HG03175 (cell line): ENCODE measurements around the gene GFRAL.
"Not testable (repeated sequence)": the region's sequence is repeated elsewhere in the genome, so short reads cannot be mapped to it uniquely, and the experiment has no call there.

Experiments used
- ATAC-seq: cut with Tn5 transposase; IDR thresholded peaks from one replicate; pipeline ENCODE4 v1.9.1; 2021; ENCODE audit warnings: mild to moderate bottlenecking, moderate library complexity; ENCODE audit not compliant: unreplicated experiment

The GFRAL gene, protein sequence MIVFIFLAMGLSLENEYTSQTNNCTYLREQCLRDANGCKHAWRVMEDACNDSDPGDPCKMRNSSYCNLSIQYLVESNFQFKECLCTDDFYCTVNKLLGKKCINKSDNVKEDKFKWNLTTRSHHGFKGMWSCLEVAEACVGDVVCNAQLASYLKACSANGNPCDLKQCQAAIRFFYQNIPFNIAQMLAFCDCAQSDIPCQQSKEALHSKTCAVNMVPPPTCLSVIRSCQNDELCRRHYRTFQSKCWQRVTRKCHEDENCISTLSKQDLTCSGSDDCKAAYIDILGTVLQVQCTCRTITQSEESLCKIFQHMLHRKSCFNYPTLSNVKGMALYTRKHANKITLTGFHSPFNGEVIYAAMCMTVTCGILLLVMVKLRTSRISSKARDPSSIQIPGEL

GRCh38 chr6:55327169-55327568, at the start of gene GFRAL:
GFRAL (plus strand) TSS chr6:55327469; CDS start chr6:55327555, 86 bp downstream.
- ATAC-seq, result no peak

DNA sequence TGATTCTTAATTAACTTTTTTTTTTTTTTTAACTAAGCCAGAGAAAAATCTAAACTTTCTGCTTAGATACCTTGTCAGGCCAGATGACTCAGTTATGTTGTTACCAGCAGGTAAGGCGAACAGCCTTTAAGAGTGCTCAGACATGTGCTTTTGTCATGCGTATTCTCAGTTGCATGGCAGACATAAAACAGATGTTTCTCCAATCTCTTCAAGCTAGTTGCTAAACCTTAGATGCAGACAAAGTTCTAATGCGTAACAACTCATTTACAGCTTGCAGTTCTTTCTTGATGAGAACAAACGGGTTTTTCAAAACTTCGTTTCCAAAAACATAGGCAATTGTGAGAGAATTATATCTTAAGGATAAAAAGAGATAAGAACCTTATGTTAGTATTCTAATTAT, 49.6 kb upstream of the GFRAL start:
- no peak for ATAC-seq

DNA sequence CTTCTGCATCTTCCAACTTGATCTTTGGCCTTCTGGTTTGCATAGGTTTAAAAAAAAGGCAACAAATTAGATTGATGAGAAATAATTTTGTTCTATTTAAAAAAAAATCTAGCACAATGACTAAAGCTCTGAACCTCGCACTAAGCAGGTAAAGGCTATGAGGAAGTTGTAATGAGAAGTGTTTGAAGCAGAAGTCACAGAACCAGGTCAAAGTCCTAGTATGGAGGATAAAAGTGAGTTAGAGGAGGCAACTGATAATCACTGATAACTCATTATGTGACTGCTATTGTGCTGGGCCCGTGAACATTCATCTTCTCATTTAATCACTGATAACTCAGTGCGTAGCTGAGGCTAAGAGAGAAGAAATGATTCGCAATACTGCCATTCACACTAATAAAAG, 46.1 kb upstream of the GFRAL start:
- ATAC-seq, result no peak

GRCh38 chr6:55282115-55282514, 45.2 kb upstream of the GFRAL start:
- no peak for ATAC-seq

- peak; percentile 53 for ATAC-seq
Measured at GRCh38 chr6:55286824-55287223, 40.4 kb upstream of the GFRAL start.

DNA sequence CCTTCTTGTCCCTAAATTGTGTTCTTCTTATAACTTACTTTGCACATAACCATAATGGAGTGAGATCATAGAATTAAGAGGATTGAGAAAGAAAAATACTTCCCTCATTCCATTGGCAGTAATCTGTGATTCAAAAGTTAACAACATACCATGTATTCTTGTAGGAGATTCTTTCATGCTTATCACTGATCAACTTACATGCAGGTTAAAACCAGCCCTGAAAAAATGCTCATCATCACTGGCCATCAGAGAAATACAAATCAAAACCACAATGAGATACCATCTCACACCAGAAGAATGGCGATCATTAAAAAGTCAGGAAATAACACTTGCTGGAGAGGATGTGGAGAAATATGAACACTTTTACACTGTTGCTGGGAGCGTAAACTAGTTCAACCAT, 36.5 kb upstream of the GFRAL start:
- no peak for ATAC-seq

DNA sequence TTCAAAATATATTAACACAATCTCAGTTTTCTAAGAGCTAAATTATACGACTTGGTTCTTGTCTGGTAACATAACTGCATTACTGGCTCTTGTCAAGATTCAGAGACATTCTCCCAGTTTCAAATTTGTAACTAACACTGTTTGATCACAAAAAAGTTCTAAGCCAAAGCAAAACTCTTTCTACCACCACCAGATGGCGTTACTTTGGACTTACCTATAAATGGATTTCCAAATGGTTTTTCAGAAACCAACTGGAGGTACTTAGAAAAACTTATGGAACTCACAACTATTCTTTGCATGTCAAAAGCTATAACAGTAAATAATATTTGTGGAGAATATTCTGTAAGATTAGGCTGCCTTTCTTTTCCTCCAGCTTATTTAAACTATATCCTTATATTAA, 34.2 kb upstream of the GFRAL start:
- ATAC-seq, result no peak

- ATAC-seq, result not testable (repeated sequence)
Measured at GRCh38 chr6:55297214-55297613, 30.1 kb upstream of the GFRAL start.

DNA sequence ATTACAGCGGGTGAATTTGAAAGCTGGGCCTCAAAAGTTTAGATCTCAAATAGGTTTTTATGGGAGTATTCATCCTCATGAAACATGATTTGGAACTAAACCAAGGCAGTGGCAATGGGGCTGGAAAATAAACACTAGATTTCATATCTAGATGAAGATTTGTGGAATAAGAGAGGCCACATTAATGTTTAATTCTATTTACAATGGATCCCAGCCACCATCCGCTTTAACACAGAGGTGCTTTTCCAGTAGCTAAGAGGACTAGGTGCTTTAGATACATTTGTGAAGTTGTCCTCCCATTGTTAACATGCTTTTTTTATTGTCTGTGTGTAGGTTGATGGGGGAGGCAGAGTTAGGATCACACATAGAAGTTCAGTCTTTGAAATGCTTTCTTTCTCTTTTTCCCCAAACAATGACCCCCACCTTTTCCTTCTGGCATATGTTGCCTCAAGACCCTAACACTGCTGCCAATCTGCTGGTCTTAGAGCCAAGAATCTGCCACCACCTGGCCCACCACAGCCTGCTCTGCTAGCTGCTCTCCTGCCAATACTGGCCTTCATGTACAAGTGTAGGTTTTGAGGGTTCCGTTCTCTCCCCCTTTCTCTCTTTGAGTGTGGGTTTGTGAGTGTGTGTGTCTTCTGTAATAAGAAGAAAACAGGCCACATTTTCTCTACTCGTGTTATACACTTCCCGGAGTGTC, 27.8 kb upstream of the GFRAL start:
- ATAC-seq, result no peak

DNA sequence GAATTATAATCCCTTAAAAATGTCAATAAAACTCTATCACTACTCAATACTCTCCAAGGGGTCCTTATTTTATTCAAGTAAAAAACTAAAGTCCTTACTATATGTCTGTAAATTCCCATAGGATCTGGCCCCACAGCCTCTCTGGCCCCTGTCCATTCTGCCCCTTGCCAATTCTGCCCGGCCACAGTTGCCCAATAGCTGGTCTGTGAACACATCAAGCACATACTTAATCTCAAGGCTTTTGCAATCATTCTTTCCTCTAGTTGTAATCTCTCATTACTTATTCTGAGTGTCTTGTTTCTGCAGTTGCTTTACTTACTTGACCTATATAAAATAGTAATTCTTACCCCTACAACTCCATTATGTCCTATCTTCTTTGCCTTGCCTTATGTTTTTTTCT, 22.5 kb upstream of the GFRAL start:
- ATAC-seq, result no peak

- ATAC-seq, result no peak
Measured at GRCh38 chr6:55319961-55320695, 7.1 kb upstream of the GFRAL start.

DNA sequence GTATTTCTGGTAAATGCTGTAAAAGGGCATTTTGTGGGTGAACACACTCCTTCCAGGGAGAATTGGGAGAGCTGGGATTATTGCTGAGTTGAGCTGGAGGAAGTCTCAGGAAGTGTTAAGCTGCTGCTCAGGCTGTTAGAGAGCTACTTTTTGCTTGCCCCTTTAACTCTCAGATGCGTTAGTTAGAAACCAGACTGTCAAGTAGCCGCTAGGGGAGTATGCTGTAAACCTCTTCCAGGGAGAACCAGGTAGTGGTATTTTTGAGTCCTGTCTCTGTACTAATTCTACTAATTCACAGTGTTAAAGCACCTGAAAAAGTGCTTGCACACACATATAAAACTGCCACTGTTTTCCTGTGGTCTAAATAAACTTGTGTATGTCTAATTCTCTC, 6.6 kb upstream of the GFRAL start:
- ATAC-seq, result no peak

DNA sequence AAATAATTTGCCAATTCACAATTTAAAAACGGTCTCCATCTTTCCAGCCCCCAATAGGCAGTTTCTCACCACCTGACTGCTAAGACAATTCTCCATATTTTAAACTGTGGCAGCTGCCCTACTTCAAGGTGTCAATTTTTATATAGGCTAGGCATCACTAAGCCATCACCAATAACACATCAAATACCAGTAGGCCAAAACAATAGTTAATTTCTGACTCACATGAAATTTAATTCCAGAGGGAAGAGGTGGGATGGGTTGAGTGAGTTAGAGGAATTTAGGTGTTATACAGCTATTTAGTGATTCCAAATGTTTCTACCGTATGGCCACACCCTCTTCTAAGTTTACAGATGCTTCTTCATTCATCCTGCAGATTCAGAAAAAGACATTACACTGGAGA, 49.9 kb downstream of the GFRAL start:
- no peak for ATAC-seq

- no peak for ATAC-seq
Measured at GRCh38 chr6:55379471-55379870, 52.2 kb downstream of the GFRAL start.

GRCh38 chr6:55379895-55380294, 52.6 kb downstream of the GFRAL start:
- no peak for ATAC-seq

GRCh38 chr6:55388211-55388610, 60.9 kb downstream of the GFRAL start:
- ATAC-seq, result no peak

DNA sequence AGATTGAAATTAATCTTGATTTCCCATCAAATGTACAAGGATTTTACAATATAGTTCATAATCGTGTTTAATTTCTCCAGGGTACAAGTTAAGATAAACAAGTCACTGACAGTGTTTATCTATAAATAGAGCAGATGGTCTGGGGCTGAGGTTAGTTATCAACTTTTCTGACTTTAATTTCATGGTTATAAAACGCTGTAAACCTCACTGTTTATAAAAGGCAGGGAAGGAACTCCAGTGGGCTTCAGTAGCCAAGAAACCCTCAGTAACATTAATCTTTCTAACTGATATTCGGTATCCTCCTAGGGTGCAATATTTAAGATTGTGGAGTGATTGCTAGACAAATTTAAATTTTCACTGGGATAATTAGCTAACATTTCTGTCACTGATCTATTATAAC, 68.6 kb downstream of the GFRAL start:
- no peak for ATAC-seq

DNA sequence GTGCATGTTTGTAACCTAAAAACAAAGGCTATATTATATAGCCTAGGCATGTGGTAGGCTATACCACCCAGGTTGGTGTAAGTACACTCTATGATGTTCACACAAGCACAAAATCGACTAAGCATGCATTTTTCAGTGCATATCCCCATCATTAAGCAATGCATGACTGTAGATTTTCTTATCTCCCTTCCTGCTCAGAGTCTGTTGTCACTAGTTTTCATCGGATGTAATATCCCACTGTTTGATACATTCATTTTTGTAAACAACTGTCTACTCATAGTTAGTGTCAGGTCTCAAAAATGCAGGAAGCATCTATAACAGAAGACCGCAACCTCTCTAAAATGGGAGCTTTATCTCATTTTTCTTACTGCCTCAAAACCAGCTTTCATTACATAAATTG, 70.7 kb downstream of the GFRAL start:
- ATAC-seq, result no peak

DNA sequence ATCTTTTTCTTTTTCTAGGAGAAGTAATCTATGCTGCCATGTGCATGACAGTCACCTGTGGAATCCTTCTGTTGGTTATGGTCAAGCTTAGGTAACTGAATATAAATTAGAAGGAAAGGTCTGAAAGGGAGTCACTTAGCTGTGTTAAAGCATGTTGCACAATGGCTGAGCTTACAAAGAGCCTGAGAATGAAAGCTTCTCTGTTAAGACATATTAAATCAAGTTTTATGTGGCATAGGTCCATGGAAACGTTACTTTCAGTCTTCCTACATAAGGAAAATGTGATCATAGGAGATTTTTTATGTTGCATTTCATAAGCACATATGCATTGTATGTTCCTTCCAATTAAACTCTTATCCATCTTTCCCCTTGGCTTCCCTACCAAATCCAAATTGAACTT, 72.1 kb downstream of the GFRAL start:
- ATAC-seq, result no peak

DNA sequence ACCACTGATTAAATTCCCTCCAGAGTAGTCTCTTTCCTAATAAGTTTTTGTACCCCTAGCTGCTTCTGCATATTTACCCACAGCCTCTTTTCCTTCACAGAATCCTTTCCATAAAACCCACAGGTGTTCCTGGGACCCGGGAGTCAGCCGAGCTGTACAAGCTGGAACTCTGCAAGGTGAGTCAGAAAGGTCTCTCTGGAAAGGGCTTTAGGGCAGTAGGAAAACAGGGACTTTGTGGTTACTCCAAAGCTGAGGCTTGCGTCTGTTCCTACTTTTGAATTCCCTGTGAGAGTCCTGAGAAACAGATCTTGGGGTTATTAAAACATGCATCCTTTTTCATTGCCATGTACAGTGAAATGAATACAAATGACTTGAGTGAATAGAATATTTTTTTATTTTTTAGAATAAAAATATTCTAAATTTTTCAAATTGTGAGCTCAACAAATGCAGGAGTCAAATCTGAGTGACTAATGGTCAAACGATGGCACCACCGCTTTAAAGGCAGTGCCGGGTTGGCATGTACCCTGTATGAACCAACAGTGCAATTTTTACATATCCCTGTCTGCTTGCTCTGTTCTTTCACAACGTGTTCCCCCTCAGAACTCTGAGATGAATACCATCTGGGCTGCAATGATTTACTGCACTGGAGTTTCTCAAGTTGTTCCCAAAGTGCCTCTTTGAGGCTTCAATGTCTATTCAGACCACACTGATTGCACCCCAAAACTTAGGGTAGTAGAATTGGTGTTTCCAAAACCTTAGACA, 78.4 kb downstream of the GFRAL start:
- ATAC-seq, result no peak

DNA sequence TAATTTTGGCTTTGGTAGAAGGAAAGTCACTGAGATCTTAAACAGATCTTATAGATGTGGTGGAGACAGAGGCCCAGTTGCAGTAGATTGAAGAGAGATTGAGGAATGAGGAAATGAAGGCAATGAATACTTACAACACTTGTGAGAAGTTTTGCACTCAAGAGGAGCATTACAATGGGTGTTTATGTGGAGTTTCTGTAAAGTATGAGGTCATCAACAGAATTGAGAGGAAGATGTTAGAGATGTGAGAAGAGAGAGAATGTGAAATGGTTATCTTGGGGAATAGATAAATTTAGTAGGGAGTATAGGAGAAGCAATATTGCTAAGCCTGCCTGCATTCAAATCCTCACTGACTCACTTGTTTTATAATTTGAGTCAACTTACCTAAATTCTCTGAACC, 83.4 kb downstream of the GFRAL start:
- no peak for ATAC-seq
